Activated CD8-positive, alpha-beta memory T cell treated with anti-CD3 and anti-CD28 coated beads, Interleukin-2, amount 50 U/mL, for 1 hour (primary cell): ENCODE data around the gene SF1.

ENCODE experiments used
- DNase-seq: peaks from one replicate; pipeline ENCODE4 v3.0.0-alpha.2; 2020; ENCODE audit errors: extremely low read depth

SF1 gene

DNA sequence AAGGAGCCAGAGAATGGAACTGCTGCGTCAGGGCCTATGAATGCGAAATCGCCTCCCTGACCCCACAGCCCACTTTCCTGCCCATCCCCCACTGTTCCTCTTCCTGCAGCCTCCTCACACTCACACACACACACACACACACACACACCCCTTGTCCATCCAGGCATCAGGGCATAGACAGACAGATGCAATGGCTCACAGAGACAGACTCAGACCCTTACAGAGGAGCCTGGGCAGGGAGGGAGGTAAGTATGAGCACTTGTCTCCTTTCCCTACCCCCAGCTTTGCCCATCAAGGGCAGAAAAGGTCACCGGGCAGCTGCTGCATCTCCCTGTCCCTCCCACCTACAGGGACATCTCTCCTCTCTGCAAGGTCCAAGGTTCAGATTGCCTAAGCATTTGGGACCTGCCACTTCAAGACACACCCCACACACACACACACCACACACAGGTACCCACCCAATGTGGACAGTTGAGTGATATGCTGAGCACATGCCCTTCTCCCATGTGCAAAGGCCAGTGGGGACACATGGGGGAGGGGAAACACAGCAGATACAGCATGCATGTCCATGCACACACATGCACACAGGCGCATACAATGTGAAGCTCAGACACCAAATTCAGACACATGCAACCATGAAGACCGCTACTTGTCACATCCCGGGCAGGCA lies 53.3 kb downstream of the SF1 start:
- no peak for DNase-seq

DNA sequence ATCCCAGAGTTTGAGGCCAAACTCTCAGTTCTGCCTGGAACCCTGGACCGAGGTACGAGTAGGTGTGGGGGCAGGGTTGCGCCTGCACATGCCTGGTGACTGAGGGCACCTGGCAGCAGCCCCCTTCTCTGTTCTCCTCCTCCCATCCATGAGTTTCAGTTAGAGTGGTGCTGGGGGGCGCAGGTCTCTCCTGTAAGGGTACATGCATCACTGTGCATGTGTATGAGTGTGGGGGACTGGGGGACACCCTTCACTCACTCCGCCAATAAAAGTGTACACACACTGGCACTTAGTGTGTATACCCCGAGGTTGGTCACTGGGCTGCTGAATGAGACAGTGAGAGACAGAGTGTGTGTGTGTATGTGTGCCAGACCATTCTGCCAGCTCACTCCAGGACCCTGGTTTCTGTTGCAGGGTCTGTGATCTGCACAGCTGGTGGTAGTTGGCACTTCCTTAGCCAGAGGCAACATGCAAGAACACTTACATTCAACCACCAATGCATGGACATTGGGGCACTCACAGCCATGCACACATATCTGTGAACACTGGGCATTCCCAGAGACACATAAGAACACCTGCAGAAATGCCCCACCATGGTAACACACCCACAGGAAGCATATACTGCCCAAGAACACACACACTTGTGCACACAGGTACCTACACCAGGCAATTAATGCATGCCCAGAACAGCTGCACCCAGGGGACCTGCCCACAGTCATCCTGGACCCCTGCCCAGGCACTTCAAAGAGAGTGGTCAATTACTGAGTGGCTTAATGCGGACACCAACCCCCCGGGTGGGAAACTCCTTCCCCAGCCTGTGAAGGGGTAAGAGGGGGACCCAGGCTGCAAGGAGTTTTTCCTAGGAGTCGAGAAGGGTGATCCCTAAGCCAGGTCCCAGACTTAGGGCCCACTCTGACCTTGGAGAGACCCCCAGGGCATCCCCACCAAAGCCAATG lies 54.2 kb downstream of the SF1 start:
- no peak for DNase-seq

DNA sequence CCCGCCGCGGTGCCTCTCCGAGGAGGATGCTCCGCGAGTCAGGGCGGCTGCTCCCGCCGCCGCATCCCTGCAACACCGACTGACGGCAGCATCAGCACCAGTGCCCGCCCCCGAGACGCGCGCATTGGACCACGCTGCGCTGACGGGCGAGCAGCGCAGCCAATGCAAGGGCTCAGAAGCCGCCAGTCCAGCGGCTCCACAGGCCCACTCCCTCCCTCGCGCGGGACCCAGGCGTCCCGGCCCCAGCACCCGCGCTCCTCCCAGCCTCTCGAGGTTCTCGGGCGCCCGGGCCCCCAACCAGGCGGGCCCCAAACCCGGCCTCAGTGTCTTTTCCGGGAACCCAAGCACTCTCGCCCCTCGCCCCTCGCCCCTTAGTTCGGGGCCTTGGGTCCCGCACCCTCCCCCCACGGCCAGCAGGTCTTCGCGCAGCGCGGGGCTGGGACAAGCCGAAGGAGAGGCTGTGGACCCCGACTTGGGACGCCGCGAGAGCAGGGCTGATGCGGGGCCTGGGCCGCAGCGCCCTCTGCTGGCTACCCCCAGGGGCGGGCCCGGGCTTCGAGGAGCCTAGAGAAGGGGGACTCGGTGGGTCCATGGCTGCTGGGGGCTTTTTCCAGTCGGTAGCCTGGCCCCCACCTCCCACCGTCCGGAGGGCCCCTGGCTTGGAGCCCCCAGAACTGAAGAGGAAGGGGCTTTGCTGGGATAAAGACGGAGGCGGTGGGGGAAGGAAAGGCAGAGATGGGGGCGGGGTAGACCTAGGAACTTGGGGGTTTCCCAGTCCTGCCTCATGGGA lies 55.0 kb downstream of the SF1 start, which contains the start of gene NRXN2:
Gene NRXN2, minus strand, starts transcription at position 81 of the 790 bp plus-strand sequence. CDS start 9,498 bp downstream, outside the sequence.
- DNase-seq = peak; percentile 51

DNA sequence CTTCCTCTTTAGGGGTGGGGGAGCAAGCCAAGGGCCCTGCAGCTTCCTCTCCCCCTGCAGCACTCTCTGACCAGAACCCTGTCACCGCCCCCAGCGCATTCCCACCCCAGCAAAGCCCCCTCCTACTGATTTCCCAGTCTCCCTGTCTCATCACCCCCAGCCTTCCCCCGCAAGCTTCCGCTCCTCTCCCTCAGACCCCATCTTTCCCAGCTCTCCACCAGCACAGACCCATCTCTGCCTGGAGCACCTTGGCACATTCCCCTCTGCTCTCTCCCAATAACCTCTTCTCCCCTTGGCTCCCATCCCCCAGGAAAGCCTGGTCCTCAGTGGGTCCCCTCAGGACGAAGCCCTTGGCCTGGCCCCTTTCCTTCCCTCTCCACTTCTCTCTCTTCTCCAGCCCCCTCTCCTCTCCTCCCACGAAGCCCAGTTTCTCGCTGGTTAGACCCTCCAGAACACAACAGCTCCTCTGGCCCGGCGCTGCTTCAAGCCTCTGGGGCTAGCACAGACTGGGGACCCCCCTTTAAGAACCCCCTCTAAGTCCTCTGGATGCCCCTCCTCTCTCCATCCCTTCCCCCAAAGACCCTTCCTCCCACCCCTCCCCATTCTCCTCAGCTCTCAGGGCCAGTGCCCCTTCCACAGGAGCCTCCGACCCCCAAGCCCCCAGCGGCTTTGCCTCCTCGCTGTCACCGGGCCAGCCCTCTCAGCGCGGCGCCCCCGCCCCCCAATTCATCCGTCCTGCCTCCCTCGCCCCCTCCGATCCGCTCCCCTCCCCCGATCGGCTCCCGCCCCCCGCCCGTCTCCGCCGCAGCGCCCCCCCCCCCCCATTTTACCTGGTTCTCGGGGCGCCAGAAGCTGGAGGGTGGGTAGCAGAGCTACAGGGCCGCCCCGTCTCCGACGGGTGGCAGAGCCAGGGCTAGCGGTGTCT lies 55.9 kb downstream of the SF1 start:
- DNase-seq = no peak

DNA sequence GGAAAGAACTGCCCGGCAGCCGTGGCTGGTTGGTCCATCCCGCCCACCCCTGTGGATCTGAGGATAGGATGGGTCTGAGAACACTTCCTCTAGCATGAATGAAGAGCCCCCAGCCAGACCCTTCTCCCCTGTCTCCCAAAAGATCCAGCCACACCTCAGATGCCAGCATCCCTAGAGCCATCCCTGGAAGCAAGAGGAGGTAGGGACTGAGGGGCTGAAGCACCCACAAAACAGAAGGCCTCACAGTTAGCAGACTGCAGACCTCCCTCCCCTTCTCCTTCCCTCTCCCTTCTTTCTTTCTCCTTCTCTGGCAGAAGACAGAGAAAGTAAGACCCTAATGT lies 57.0 kb downstream of the SF1 start:
- DNase-seq = no peak

DNA sequence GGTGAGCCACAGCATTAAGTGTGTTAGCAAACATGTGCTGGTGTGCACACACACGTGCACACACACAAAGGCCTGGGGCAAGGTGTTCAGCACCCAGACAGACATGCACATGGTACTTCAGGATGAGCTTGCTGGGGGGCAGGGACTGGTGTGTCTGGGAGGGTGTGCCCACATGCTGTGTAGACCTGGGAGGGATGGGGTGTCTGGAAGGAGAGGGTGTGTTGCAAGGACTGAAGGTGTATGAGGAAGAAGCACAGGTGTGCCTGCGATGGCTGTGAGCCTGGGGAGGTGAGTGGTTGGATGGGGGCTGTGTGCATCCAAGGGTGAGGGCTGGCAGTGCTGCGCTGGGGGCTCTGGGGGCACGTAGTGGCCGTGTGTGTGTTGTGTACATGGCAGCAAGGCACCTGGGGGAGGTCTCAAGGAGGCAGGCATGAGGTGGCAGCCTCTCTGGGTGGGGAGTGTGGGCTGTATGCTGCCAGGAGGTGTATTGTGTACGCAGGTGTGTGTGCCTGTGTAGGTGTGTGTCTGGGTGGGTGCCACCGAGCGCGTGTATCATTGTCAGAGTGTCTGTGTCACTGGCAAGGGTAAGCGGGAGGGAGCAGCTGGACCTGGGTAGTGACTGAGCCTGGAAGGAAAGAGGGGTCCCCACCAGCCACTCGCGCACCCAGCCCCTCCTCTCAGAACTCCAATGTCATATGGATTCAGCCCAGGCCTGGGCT lies 57.5 kb downstream of the SF1 start:
- no peak for DNase-seq

DNA sequence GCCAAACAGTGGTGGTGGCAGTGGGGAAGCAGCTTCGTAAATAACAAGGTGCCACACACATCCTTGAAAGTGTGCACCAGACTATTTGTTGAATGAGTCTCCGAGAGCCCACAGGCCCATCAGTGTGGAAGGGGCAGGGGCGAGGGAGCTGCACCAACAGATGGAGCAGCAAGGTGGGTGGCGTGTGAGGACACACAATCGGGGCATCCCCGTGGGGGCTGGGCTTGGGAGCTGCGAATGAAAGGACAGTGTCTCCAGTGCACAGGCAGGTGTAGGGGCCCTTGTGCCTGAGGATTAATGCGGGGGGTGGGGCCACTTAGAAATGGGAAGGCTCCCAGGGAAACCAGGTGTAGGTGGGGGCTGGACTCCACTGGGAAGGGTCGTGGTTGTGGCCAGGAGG lies 58.2 kb downstream of the SF1 start:
- no peak for DNase-seq

DNA sequence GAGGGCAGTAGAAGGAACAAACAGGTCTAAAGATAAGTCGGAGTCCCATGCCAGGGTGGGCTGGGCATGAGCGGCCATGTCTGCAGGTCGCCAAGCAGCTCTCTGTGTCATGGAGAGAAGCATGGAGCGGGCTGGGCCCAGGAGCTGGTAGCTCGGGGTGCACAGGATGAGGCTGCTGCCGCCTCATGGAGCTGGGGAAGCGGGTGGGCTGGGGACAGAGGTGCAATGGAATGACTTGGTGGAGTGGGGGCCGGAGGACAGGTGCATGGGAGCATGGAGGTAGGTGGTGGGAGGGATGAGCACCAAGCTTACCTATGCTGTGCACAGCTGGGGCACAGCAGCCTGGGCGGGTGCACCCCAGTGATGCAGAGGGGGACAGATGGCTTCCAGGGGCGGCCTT lies 58.9 kb downstream of the SF1 start:
- no peak for DNase-seq

DNA sequence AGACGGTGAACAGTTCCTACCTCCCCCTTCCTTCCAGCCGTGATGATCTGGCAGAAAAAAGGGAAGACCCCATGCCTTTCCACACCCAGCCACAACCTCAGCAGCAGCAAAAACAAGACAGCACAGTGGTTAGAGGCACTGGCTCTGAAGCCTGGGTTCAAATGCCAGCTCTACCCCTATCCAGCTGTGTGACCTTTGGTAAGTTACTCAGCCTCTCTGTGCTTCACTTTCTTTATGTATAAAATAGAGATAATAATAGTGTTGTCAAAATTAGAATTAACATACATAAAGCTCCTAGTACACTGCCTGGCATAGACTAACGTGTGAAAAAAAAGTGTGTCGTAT lies 59.6 kb downstream of the SF1 start:
- no peak for DNase-seq

DNA sequence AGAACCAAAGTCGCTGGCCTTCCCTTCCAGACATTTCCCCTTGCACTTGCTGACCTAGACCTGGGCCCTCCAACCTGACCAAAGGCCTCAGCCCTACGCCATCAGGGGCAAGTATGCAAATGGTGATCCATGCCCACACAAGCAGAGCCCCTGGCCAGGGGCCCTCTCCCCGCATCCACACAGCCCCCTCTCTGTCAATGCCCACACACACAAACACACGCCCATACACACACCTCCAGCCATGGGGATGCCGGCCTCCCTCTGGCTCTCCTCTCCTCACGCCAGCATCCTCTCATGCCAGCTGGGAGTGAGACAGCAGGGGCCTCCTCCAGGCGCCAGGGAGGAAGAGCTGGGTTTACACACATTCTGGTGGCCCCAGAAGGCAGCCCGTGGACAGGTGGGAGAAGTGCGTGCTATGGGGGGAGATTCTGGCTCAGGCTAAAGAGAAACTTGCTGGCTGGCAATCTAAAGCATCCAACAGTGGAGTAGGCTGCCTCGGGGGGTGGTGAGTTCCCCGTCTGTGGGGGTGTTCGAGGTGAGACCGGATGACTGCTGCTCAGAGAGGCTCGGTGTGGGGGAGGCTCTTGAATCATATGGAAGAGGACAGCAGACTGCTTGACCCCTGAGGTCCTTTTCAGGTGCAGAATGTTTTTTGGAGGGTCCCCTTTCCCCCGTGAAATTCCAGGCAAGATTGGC lies 60.1 kb downstream of the SF1 start:
- no peak for DNase-seq

DNA sequence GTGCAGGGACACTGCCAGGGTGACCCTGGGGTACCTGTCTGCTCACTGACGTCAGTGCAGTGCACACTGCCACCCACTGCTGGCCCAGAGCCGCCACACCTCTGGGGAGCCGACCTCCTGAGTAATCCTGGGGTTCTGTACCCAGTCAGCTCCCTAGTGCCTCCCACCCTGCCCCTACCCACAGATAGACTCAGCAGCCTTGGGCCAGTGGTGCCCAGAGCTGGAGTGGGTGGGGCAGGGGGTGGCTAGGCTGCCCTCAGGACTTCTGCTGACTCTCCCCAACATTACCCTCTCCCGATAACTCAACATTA lies 61.1 kb downstream of the SF1 start:
- DNase-seq = no peak

DNA sequence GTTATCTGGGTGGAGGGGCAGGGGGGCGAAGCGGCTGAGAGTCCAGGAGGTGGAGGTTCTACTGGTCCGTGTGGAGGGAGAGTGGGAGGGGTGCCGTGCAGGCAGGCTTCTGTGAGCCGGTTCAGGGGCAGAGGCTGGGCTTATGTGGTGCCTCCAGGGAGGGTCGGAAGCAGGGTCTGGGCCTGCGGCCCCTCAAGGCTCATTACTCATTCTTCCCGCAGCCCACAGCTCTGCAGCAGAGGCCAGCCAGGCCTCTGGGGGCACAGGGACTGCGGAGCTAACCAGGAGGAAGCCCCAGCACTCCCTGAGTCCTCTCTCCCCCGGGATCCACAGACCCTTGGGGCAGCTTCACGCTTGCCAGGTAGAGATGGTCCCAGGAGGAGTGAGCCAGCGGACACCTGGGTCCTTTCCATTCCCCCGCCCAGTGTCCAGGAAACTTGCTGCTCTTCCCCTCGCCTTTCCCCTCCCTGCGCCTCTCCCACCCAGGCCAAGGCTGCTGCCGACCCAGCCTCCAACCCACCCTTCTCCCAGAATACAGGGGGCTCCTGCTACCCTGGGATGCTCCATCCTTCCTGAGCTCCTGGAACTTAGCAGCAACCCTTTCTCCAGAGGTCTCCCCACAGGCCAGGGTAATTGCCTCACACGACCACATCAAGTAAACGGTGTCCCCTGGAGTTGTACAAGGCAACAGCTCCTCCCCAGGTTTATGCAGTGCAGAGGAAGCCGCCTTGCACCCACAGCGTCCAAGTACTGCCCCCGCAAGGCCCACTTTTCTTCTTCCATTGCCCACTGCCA lies 61.7 kb downstream of the SF1 start:
- no peak for DNase-seq

DNA sequence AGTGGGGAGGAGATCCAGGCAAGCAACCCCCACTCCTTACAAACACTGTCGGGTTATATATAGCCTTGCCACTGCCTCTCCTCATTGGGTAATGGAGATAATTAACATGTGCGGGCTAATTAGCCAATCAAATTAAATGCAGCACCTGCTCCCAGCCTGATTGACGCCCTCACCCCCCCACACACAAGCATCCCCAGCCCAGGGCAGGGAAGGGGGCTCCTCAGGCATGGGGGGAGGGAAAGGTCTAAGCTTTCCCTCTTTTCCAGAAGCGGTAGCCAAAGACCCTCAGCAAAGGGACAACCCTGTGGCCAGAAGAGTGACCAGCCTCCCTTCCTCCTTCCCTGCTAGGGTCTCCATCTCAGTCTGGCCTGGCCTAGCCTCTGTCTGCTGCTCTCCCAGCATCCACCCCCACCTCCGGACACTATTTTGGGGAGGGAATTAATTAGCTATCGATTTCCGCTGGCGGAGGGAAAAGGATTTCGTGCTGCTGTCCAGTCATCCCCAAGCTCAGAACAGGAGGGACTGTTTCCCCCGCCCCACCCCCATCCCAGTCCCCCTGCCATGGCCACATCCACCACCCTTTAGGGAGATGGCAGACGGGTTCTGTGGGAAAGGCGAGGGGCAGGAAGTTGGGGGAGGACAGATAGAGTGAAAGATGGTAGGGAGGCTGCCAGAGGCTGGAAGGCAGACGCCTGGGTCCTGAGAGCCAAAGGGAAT lies 62.4 kb downstream of the SF1 start:
- no peak for DNase-seq

DNA sequence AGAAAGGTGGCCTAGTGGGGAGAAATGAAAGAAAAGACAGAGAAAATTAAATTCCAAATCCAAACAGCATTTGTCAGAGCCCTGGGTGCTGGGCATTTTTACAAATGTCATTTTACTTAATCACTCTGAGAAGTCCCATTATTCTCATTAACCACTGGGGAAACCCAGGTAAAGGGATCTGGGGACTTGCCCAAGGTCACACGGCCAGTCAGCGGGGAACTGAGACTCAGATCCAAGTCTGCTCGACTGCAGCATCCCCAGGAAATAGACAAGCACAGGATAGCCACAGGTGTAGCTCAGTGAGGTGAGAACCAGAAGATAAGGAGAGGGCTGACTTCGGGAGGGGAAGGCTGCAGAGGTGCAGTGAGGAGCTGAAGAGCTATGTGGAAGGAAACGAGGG lies 63.2 kb downstream of the SF1 start:
- no peak for DNase-seq

DNA sequence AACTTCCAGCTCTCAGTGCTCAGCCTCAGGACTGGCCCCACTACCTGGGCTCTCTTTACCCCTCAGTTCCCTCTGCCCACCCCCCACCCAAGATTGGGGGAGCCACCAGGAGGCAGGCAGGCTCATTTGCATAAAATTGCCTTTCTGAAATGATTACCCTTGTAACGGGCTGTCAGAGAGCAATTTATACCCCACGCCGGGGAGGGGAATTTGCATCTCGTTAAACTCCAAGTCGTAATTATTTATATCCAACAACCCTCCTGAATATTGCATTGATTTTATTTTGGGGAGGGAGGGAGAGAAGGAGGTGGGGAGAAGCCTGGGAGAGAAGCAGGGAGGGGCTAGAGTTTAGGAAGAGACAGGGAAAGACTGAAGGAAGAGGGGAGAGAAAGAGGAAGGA lies 63.7 kb downstream of the SF1 start:
- no peak for DNase-seq
